SK-N-SH (cell line): ENCODE results near the gene EBF4. TPM values are rescaled to one million over a fixed set of nuclear protein-coding genes. Genes with fewer than 3 reads are reported as not detected.

Source experiments
- CTCF ChIA-PET: fragments of 300-600, 350-600 bp; formaldehyde crosslinking; extraction: SDS; loops from one replicate; lab custom pipeline; 2021; lab: Yijun Ruan, JAX
- POLR2A ChIA-PET: fragments of 350-600 bp; sonication (Branson Sonifier 250); formaldehyde crosslinking; extraction: SDS; loops from one replicate; lab custom pipeline; 2020; ENCODE audit warnings: antibody characterized with exemption, inconsistent platforms; lab: Yijun Ruan, JAX
- DNase-seq: peaks from one replicate; pipeline ENCODE4 v3.0.0; 2012
- H2AFZ ChIP-seq: fragments of 200-600 bp; sonication (generic); 2 replicates; pipeline ENCODE4 v1.8.1; 2016; ENCODE audit warnings: antibody characterized with exemption, mild to moderate bottlenecking, low read depth
- H3F3A ChIP-seq: fragments of 200-600 bp; sonication (generic); replicated peaks from 2 replicates; pipeline ENCODE3; 2016; ENCODE audit warnings: antibody characterized with exemption, mild to moderate bottlenecking; ENCODE audit not compliant: insufficient read depth
- H3K27ac ChIP-seq, 2 experiments: fragments of 200-500 bp in 1 of 2; fragments of 200-600 bp in 1 of 2; sonication (Bioruptor generic) in 1 of 2; sonication (generic), shearing (Covaris generic) in 1 of 2; 2 replicates each; pipeline versions ENCODE4 v1.5.1 to v1.6.1; 2014 to 2016; ENCODE audit warnings: low read depth in 2 of 2, inconsistent platforms in 1 of 2, low read length in 1 of 2, mild to moderate bottlenecking in 1 of 2, mixed read lengths in 1 of 2
- H3K27me3 ChIP-seq: fragments of 200-600 bp; sonication (generic), shearing (Covaris generic); 2 replicates; pipeline ENCODE4 v1.6.1; 2016; ENCODE audit warnings: mixed run types; ENCODE audit not compliant: insufficient read depth
- H3K36me3 ChIP-seq, 2 experiments: fragments of 200-500 bp in 1 of 2; fragments of 200-600 bp in 1 of 2; sonication (Bioruptor generic) in 1 of 2; sonication (generic) in 1 of 2; replicated peaks in 1 of 2; 2 replicates each; pipeline versions ENCODE3 to v1.5.1; 2014 to 2016; ENCODE audit warnings: low read length in 1 of 2, mild to moderate bottlenecking in 1 of 2; ENCODE audit not compliant: insufficient read depth in 2 of 2, control insufficient read depth in 1 of 2
- H3K4me1 ChIP-seq, 2 experiments: fragments of 200-500 bp in 1 of 2; fragments of 200-600 bp in 1 of 2; sonication (Bioruptor generic) in 1 of 2; sonication (generic), shearing (Covaris generic) in 1 of 2; 2 replicates each; pipeline versions ENCODE4 v1.5.1 to v1.6.1; 2014 to 2016; ENCODE audit warnings: low read depth in 1 of 2, low read length in 1 of 2, mixed run types in 1 of 2; ENCODE audit not compliant: insufficient read depth in 2 of 2, control insufficient read depth in 1 of 2
- H3K4me2 ChIP-seq: fragments of 200-600 bp; sonication (generic), shearing (Covaris generic); 2 replicates; pipeline ENCODE4 v1.6.1; 2017; ENCODE audit warnings: mixed run types
- H3K4me3 ChIP-seq, 2 experiments: fragments of 200-500 bp in 1 of 2; fragments of 200-600 bp in 1 of 2; sonication (Bioruptor generic) in 1 of 2; sonication (generic), shearing (Covaris generic) in 1 of 2; 2 replicates each; pipeline versions ENCODE4 v1.5.1 to v1.8.1; 2014 to 2016; ENCODE audit warnings: low read depth in 2 of 2, inconsistent platforms in 1 of 2, low read length in 1 of 2, mild to moderate bottlenecking in 1 of 2, mixed read lengths in 1 of 2, moderate library complexity in 1 of 2
- H3K79me2 ChIP-seq: fragments of 200-600 bp; sonication (generic); 2 replicates; pipeline ENCODE4 v1.8.1; 2017; ENCODE audit warnings: mild to moderate bottlenecking; ENCODE audit not compliant: insufficient read depth
- H3K9ac ChIP-seq: fragments of 200-600 bp; sonication (generic); 2 replicates; pipeline ENCODE4 v1.6.1; 2017; ENCODE audit warnings: mixed run types
- H3K9me2 ChIP-seq: fragments of 200-600 bp; sonication (generic); 2 replicates; pipeline ENCODE4 v1.6.1; 2017; ENCODE audit warnings: mixed run types
- H3K9me3 ChIP-seq: fragments of 200-600 bp; sonication (generic); 2 replicates; pipeline ENCODE4 v1.6.1; 2017; ENCODE audit warnings: mixed run types, mild to moderate bottlenecking, moderate library complexity
- H4K20me1 ChIP-seq: fragments of 200-600 bp; sonication (generic); 2 replicates; pipeline ENCODE4 v1.6.1; 2017; ENCODE audit warnings: mild to moderate bottlenecking, mixed run types; ENCODE audit not compliant: insufficient read depth
- CHD2 ChIP-seq: fragments of 150-350 bp; IDR thresholded peaks from 2 replicates; pipeline ENCODE4 v1.6.1; 2018; ENCODE audit warnings: low read length; ENCODE audit not compliant: partially characterized antibody
- ELF1 ChIP-seq: IDR thresholded peaks from 2 replicates; pipeline ENCODE4 v1.4.0; 2012
- EZH2phosphoT487 ChIP-seq: fragments of 200-600 bp; sonication (generic); IDR thresholded peaks from 2 replicates; pipeline ENCODE4 v1.6.1; 2017; ENCODE audit warnings: low read depth, mixed run types, mild to moderate bottlenecking, antibody characterized with exemption, moderate library complexity, borderline replicate concordance
- FOXJ3 ChIP-seq: sonication (generic); formaldehyde crosslinking; IDR thresholded peaks from 2 replicates; pipeline ENCODE4 v1.5.1; 2020; ENCODE audit warnings: mild to moderate bottlenecking, missing genetic modification reagents
- GABPA ChIP-seq: IDR thresholded peaks from 2 replicates; pipeline ENCODE4 v1.4.0; 2012; ENCODE audit warnings: low read depth, mild to moderate bottlenecking
- GATA2 ChIP-seq: sonication (generic); formaldehyde crosslinking; IDR thresholded peaks from 2 replicates; pipeline ENCODE4 v1.5.0; 2020; ENCODE audit warnings: mild to moderate bottlenecking, missing genetic modification reagents
- IRF3 ChIP-seq: fragments of 150-350 bp; IDR thresholded peaks from 2 replicates; pipeline ENCODE4 v1.6.1; 2016; ENCODE audit warnings: mild to moderate bottlenecking, low read depth, low read length
- MXI1 ChIP-seq: IDR thresholded peaks from 2 replicates; pipeline ENCODE4 v1.6.1; 2012; ENCODE audit warnings: mild to moderate bottlenecking, low read depth, low read length, improper control_type of control experiment
- NFIC ChIP-seq: IDR thresholded peaks from 2 replicates; pipeline ENCODE4 v1.4.0; 2012; ENCODE audit warnings: borderline replicate concordance
- PBX3 ChIP-seq: IDR thresholded peaks from 2 replicates; pipeline ENCODE4; 2012
- POLR2AphosphoS5 ChIP-seq: IDR thresholded peaks from 2 replicates; pipeline ENCODE4 v1.6.1; 2012; ENCODE audit warnings: low read depth, low read length
- RXRA ChIP-seq: IDR thresholded peaks from 2 replicates; pipeline ENCODE4 v1.4.0; 2012; ENCODE audit warnings: low read depth, mild to moderate bottlenecking, borderline replicate concordance
- SIN3A ChIP-seq: IDR thresholded peaks from 2 replicates; pipeline ENCODE4 v1.6.1; 2012; ENCODE audit warnings: low read depth, mild to moderate bottlenecking, low read length, moderate library complexity, borderline replicate concordance
- SMC3 ChIP-seq: IDR thresholded peaks from 2 replicates; pipeline ENCODE4 v1.6.1; 2012; ENCODE audit warnings: low read depth, low read length, improper control_type of control experiment
- TEAD4 ChIP-seq: IDR thresholded peaks from 2 replicates; pipeline ENCODE4 v1.4.0; 2012; ENCODE audit warnings: mild to moderate bottlenecking, borderline replicate concordance; ENCODE audit not compliant: insufficient read depth
- USF2 ChIP-seq: fragments of 150-350 bp; IDR thresholded peaks from 2 replicates; pipeline ENCODE4 v1.6.1; 2017; ENCODE audit warnings: antibody characterized with exemption, low read length, low read depth, borderline replicate concordance
- WGBS: methylation state at CpG from one replicate; pipeline ENCODE4 v1.1.6; 2017; ENCODE audit warnings: low lambda C conversion rate; 5-methylcytosine and 5-hydroxymethylcytosine counted together
- polyA plus RNA-seq, 3 experiments: library from polyadenylated mRNA; depleted of rRNA; stranded (reverse); fragments of >200 nt; gene quantifications; 2 replicates each; pipeline ENCODE4 v1.2.3, GENCODE V29; 2012

The EBF4 gene
- polyA plus RNA-seq, 1 of the 3 experiments (the other 2 are of a cell fraction), result 20.6 TPM

- H4K20me1 ChIP-seq, result no peaks in the 10 kb centered on the region
- H3K4me3 ChIP-seq, result no peak overlapping the region
- no peak overlapping the region for H3K9ac ChIP-seq
- ChIA-PET POLR2A (interaction anchor here (1.2 kb wide), 2 partner anchors 21 to 36 kb away, joined by 3 read pairs; no protein-coding TSS in a partner anchor), CTCF (interaction anchor here (1.1 to 2.4 kb wide), 5 partner anchors 13 to 205 kb away, joined by 3 to 11 read pairs (median 4); no protein-coding TSS in a partner anchor)
- H3K79me2 ChIP-seq, result no peaks in the 10 kb centered on the region
- no peaks in the 10 kb centered on the region for H3K9me2 ChIP-seq
- DNase-seq, result peak; percentile 57
- H3K36me3 ChIP-seq, result peaks cover 2 to 40% of the 10 kb centered on the region in 2 experiments
- TF ChIP-seq GABPA (no peak), CHD2 (no peak), EZH2phosphoT487 (no peak), SIN3A (no peak), PBX3 (no peak), IRF3 (no peak), SMC3 (no peak), ELF1 (no peak), NFIC (no peak), MXI1 (no peak), GATA2 (CRISPR knock-in tag) (no peak), TEAD4 (no peak), FOXJ3 (CRISPR knock-in tag) (no peak)
- H3F3A ChIP-seq, result no peaks in the 10 kb centered on the region
- H3K27ac ChIP-seq, result peak overlapping the region in 1 of 2 experiments; percentile 65; a peak in 2 of 4 replicates
- 0 out of 2 replicates have a peak, but pooled peaks cover 4% of the 10 kb centered on the region for H3K9me3 ChIP-seq
- H3K27me3 ChIP-seq, result no peaks in the 10 kb centered on the region
- 76% methylated on average over 6 of the region's 6 CpGs for WGBS
- peaks cover 0 to 16% of the 10 kb centered on the region in 2 experiments; a peak in 2 of 4 replicates for H3K4me1 ChIP-seq
- no peak overlapping the region for H2AFZ ChIP-seq
- H3K4me2 ChIP-seq, result no peak overlapping the region
Measured at GRCh38 chr20:2729251-2729713, 36.7 kb downstream of the EBF4 start.

GRCh38 chr20:2729791-2730190 is 37.2 kb downstream of the EBF4 start:
- Histone ChIP-seq H3K9me3 (0 out of 2 replicates have a peak, but pooled peaks cover 4% of the 10 kb centered on the region), H3K4me3 (no peak overlapping the region), H3K36me3 (peaks cover 2 to 35% of the 10 kb centered on the region in 2 experiments), H3F3A (no peaks in the 10 kb centered on the region), H3K27ac (peak overlapping the region in 1 of 2 experiments; percentile 65; a peak in 2 of 4 replicates), H4K20me1 (no peaks in the 10 kb centered on the region), H3K27me3 (no peaks in the 10 kb centered on the region), H3K4me1 (peaks cover 0 to 16% of the 10 kb centered on the region in 2 experiments; a peak in 2 of 4 replicates), H3K4me2 (no peak overlapping the region), H3K9ac (no peak overlapping the region), H3K9me2 (no peaks in the 10 kb centered on the region), H3K79me2 (no peaks in the 10 kb centered on the region), H2AFZ (no peak overlapping the region)
- CTCF ChIA-PET, result interaction anchor here (1.0 to 2.4 kb wide), 5 partner anchors 12 to 122 kb away, joined by 3 to 11 read pairs (median 4); partner anchors contain the start of gene CPXM1
- POLR2A ChIA-PET, result interaction anchor here (1.2 kb wide), 2 partner anchors 21 to 36 kb away, joined by 3 read pairs; no protein-coding TSS in a partner anchor
- TF ChIP-seq USF2 (no peak), CHD2 (no peak), POLR2AphosphoS5 (no peak), RXRA (no peak)
- peak; percentile 43 for DNase-seq
- 10% methylated on average over 1 of the region's 1 CpG for WGBS
